A673 (cell line): Measurements from ENCODE around the gene TSHZ2. TPM values are rescaled to one million over a fixed set of nuclear protein-coding genes. Genes with fewer than 3 reads are reported as not detected.

ENCODE experiments used
- BruUV-seq: library from RNA; stranded (reverse); fragments of 400-500 nt; replicated peaks from 2 replicates; lab custom pipeline; 2021; lab: Mats Ljungman, UMichigan
- CTCF ChIA-PET: fragments of 300-600 bp; sonication (Branson Sonifier 250); formaldehyde crosslinking; loops from one replicate; lab custom pipeline; 2022; ENCODE audit warnings: antibody characterized with exemption; lab: Charles Lee
- POLR2A ChIA-PET: fragments of 300-600 bp; sonication (Branson Sonifier 250); formaldehyde crosslinking; loops from one replicate; lab custom pipeline; 2022; ENCODE audit warnings: antibody characterized with exemption; ENCODE audit not compliant: low non-redundant PET; lab: Charles Lee
- DNase-seq: peaks from one replicate; pipeline ENCODE4 v3.0.0-alpha.2; 2015; ENCODE audit warnings: low spot score
- H3K27ac ChIP-seq: fragments of 200-600 bp; sonication (generic); 2 replicates; pipeline ENCODE4 v1.5.1; 2016; ENCODE audit warnings: mixed run types, low read depth, mild to moderate bottlenecking, mixed read lengths, antibody characterized with exemption, low read length; ENCODE audit not compliant: poor library complexity, severe bottlenecking
- H3K27me3 ChIP-seq: fragments of 200-600 bp; sonication (generic); replicated peaks from 2 replicates; pipeline ENCODE4 v1.6.1; 2017; ENCODE audit warnings: mixed run types, low read depth, mild to moderate bottlenecking, mixed read lengths, antibody characterized with exemption, low read length; ENCODE audit not compliant: insufficient read depth, poor library complexity
- H3K36me3 ChIP-seq: fragments of 200-600 bp; sonication (generic); 2 replicates; pipeline ENCODE4 v1.6.1; 2016; ENCODE audit warnings: mixed run types, mild to moderate bottlenecking, mixed read lengths, antibody characterized with exemption, low read length; ENCODE audit not compliant: insufficient read depth, poor library complexity, severe bottlenecking
- H3K4me1 ChIP-seq: fragments of 200-600 bp; sonication (generic); 2 replicates; pipeline ENCODE4 v1.6.1; 2017; ENCODE audit warnings: mixed run types, mild to moderate bottlenecking, mixed read lengths, antibody characterized with exemption, low read length; ENCODE audit not compliant: insufficient read depth, poor library complexity, severe bottlenecking
- H3K4me3 ChIP-seq: fragments of 200-600 bp; sonication (generic); 2 replicates; pipeline ENCODE4 v1.5.1; 2016; ENCODE audit warnings: low read depth, mixed run types, mild to moderate bottlenecking, mixed read lengths, low read length; ENCODE audit not compliant: poor library complexity, severe bottlenecking
- H3K9me3 ChIP-seq: fragments of 200-600 bp; sonication (generic); 2 replicates; pipeline ENCODE4 v1.6.1; 2016; ENCODE audit warnings: mixed run types, low read depth, mild to moderate bottlenecking, mixed read lengths, antibody characterized with exemption, low read length; ENCODE audit not compliant: poor library complexity, severe bottlenecking
- EZH2 ChIP-seq: fragments of 200-600 bp; sonication (generic); IDR thresholded peaks from 2 replicates; pipeline ENCODE4 v1.6.1; 2017; ENCODE audit warnings: borderline replicate concordance, low read depth, mild to moderate bottlenecking, mixed read lengths, antibody characterized with exemption, low read length; ENCODE audit not compliant: poor library complexity, severe bottlenecking
- intact Hi-C: fragments of 100-400 bp; cut with micrococcal nuclease; formaldehyde crosslinking; loops from one replicate; pipeline ENCODE4 v1.10.0; 2022; ENCODE audit not compliant: unreplicated experiment
- total RNA-seq: library from RNA; stranded (reverse); gene quantifications from 2 replicates; pipeline ENCODE4 v1.2.3, GENCODE V29; 2021
- TF ChIP-seq, protein P1 (sequence below): fragments of 300-800, 200-600 bp; sonication (generic); conservative IDR thresholded peaks from 2 replicates; pipeline ENCODE4 v1.5.1; 2017; ENCODE audit warnings: low read depth, mild to moderate bottlenecking, antibody characterized with exemption, low read length, moderate library complexity, mixed read lengths

TSHZ2 gene
- total RNA-seq, 1 experiment from 2014 or later: 4.1 TPM

DNA sequence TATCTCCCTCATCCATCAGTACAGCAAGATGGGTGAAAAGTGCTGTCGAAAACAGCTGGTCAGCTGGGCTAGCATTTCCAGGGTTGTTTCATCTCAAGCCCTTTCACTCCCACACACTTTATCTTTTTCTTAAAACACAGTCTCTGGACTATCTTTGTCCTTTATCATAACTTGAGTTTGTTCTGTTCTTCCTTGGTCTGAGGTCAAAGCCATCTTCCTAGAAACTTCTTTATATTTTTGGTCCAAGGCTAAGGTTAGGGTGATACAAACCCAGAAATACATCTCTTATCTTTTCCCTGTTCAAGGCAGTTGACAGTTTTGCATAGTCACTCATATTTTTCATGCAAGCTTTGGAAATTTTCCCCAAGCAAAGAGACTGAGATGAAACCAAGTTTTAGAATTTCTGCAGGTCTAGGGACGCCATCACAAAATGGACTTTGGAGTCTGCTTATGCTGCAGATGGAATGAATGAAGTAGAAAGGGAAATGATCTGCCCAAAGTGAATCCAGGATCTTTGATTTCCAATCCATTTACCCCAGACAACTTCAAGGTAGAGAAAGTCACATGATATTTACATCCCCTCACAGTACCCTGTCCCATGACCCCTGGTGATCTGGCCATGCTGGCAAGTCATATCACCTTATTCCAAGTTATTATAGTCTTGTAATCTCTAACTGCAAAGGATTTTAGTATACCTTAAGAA lies 324.4 kb downstream of the TSHZ2 start:
- H3K4me3 ChIP-seq: no peak overlapping the region
- ChIA-PET CTCF (interaction anchor here (0.6 kb wide), 1 partner anchor 125 kb away, joined by 7 read pairs; no protein-coding TSS in a partner anchor), POLR2A (interaction anchor here (0.6 kb wide), 1 partner anchor 474 kb away, joined by 10 read pairs; no protein-coding TSS in a partner anchor)
- no peaks in the 10 kb centered on the region for H3K9me3 ChIP-seq
- no peaks in the 10 kb centered on the region for H3K36me3 ChIP-seq
- no peak for TF ChIP-seq EZH2
- TF ChIP-seq, protein P1, sequence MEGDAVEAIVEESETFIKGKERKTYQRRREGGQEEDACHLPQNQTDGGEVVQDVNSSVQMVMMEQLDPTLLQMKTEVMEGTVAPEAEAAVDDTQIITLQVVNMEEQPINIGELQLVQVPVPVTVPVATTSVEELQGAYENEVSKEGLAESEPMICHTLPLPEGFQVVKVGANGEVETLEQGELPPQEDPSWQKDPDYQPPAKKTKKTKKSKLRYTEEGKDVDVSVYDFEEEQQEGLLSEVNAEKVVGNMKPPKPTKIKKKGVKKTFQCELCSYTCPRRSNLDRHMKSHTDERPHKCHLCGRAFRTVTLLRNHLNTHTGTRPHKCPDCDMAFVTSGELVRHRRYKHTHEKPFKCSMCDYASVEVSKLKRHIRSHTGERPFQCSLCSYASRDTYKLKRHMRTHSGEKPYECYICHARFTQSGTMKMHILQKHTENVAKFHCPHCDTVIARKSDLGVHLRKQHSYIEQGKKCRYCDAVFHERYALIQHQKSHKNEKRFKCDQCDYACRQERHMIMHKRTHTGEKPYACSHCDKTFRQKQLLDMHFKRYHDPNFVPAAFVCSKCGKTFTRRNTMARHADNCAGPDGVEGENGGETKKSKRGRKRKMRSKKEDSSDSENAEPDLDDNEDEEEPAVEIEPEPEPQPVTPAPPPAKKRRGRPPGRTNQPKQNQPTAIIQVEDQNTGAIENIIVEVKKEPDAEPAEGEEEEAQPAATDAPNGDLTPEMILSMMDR: no peak
- no TSS peak for BruUV-seq
- peaks cover 4% of the 10 kb centered on the region for H3K4me1 ChIP-seq
- H3K27me3 ChIP-seq: no peaks in the 10 kb centered on the region
- no peak overlapping the region for H3K27ac ChIP-seq
- intact Hi-C loops: no loop called here
- DNase-seq: no peak

DNA sequence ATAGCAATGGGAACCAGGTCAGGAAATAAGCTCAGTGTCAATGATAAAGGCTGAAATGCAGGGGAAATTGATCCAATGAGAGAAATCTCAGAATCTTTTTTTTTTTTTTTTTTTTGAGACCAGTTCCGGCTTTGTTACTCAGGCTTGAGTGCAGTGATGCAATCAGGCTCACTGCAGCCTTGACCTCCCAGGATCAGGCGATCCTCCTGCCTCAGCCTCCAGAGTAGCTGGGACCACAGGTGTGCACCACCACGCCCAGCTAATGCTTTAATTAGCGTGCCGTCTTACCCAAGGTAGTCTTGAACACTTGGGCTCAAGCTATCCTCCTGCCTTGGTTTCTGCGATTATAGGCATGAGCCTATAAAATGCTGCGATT lies 325.0 kb downstream of the TSHZ2 start:
- Histone ChIP-seq H3K4me1 (peaks cover 4% of the 10 kb centered on the region), H3K27ac (no peak overlapping the region), H3K9me3 (no peaks in the 10 kb centered on the region), H3K36me3 (no peaks in the 10 kb centered on the region), H3K4me3 (no peak overlapping the region), H3K27me3 (no peaks in the 10 kb centered on the region)
- CTCF ChIA-PET: interaction anchor here (0.6 kb wide), 1 partner anchor 125 kb away, joined by 7 read pairs; no protein-coding TSS in a partner anchor
- intact Hi-C loops: no loop called here
- no peak for TF ChIP-seq EZH2
- TF ChIP-seq, protein P1: no peak
- no TSS peak for BruUV-seq
- no peak for DNase-seq
- POLR2A ChIA-PET: interaction anchor here (0.6 kb wide), 1 partner anchor 473 kb away, joined by 10 read pairs; no protein-coding TSS in a partner anchor

DNA sequence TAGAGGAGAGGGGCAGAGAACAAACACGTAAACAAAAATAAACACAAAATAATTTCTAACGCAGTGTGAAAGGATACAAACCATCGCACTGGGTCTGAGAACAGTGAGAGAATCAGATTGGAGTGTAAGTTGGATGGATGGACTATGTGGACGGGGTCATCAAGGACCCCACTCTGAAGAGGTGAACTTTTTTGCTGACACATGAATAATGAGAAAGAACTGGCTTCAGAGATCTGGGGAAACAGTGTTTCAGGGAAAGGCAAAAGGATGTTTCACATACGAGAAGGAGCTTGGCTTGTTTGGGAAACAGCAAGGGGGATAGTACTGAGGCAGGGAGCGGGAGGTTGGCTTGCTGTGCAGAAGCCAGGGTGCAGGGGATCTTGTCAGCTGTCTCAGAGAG lies 326.1 kb downstream of the TSHZ2 start:
- intact Hi-C loops: no loop called here
- Histone ChIP-seq H3K27me3 (no peaks in the 10 kb centered on the region), H3K4me1 (peaks cover 11% of the 10 kb centered on the region), H3K27ac (no peak overlapping the region), H3K4me3 (no peak overlapping the region), H3K36me3 (no peaks in the 10 kb centered on the region), H3K9me3 (no peaks in the 10 kb centered on the region)
- DNase-seq: no peak
- ChIA-PET CTCF (no interaction called here), POLR2A (no interaction called here)
- TF ChIP-seq, protein P1: no peak
- TF ChIP-seq EZH2: no peak
- no TSS peak for BruUV-seq
